Left renal pelvis (tissue), 4 donors: ENCODE measurements around the gene SPEG. TPM values are rescaled to one million over a fixed set of nuclear protein-coding genes. Genes with fewer than 3 reads are reported as not detected.
"Not testable (repeated sequence)": the region's sequence is repeated elsewhere in the genome, so short reads cannot be mapped to it uniquely, and the experiment has no call there.

ENCODE experiments used
- DNase-seq, 4 donors: peaks; one replicate each; pipeline ENCODE4 v3.0.0-alpha.2; 2013; ENCODE audit warnings: low read depth in 4 of 4, low spot score in 3 of 4
- polyA plus RNA-seq, 4 donors: library from polyadenylated mRNA; unstranded; fragments of 120-200 nt; gene quantifications; one replicate each; pipeline ENCODE4 v1.2.1, GENCODE V29; 2013; ENCODE audit not compliant: insufficient read length in 4 of 4

The SPEG gene
- polyA plus RNA-seq, 4 donors: 9.7 to 18.0 (median 12.5) TPM

DNA sequence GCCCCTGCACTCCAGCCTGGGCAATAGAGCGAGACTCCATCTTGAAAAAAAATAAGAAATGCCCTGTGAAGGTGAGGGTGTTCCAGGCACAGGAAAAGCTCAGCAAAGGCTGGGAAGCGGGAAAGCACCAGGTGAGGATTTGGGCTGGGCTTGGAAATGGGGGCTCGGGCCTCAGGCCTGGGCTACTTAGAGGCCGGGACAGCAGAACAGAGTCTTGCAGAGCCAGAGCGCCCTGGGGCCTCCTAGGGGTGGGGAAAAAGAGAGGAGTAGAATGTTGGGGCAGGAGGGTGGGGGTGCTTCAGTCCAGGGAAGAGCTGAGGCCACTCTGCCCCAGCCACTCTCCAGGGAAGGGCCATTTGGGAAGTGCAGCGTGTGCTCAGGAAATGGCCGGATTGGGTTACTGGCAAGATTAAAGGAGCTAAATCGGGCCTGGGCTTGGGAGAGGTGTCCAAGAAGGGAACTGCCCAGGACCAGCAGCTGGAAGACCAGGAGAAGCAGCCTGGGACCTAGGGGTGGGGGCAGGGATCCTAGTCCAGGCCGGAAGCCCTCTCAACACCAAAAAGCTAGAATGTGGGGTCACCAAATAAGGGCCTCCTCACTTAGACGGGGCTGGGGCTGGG lies 30.2 kb upstream of the SPEG start:
- no peak for DNase-seq

DNA sequence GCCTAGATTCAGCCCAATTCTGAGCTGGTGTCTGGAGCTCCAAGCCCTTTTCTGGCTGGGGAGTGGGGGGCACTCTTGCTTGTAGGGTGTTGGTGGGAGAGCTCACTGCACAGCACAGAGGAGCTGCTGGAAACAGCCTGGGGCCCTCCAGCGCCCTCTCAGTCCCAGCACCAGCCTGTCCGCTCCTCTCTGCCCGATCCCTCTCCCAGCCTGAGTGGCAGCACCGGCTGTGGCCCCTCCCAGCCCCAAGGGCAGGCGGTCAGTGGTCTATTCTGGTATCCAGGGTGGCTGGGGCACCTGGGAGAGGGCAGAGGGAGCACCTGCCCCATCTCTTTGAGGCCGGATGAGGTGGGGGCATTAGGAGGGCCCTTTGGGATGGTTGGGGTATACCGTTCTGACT lies 29.7 kb upstream of the SPEG start:
- DNase-seq: no peak

DNA sequence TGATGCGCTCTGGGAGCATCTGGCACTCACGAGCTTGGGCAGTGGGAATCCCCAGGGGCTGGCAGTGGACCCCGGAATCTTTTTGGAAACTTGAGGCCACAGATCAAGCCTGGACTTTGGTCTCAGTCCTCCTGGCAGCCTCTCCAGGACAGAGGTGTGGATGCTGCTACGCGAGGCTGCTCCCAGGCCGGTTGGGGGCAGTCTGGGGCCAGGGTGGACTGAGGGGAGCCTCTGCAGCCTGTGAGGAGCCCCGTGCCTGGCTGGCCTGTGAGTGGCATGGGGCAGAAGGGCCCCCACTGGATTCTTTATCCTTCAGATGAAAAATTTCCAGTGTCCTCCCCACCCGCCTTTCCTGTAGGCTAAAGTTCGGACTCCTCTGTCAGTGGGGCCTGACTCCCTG lies 29.2 kb upstream of the SPEG start:
- DNase-seq: no peak

DNA sequence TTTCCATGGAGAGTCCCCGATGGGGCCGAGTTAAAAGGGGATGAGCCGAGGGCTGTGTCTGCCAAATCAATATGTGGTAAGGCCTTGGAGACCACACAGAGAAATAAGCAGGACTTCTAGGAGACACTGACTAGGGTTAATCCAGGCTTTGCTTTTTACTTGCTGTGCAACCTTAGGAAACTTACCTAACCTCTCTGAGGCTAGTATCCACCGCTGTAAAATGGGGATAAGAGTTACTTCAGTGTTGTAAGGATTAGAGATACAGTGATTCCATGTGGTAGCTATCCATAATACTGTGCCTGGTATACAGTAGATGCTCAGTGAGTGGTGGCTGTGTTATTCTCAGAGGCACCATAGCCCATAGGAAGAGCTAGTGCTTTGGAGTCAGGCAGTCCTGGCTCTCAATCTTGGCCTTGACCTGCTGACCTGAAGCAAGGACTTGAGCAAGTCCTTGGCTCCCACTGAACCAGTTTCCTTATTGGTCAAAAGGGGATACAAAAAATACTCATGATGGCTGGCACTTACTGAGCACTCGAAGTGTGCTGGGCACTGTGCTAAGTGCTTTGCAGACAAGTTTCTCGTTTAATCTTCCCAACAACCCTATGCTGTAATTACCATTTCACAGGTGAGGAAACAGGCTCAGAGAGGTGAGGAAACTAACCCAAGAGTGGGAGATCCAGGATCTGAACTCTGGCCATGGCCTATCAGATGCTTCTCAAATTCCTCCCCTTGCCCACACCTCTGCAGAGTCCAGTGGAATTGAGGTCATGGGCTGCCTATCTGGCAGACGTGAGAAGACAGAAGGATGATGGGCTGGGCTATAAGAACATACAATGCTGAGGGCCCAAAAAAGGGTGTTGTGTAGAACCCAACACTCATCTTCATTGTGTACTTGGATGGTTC lies 28.4 kb upstream of the SPEG start:
- DNase-seq: no peak

DNA sequence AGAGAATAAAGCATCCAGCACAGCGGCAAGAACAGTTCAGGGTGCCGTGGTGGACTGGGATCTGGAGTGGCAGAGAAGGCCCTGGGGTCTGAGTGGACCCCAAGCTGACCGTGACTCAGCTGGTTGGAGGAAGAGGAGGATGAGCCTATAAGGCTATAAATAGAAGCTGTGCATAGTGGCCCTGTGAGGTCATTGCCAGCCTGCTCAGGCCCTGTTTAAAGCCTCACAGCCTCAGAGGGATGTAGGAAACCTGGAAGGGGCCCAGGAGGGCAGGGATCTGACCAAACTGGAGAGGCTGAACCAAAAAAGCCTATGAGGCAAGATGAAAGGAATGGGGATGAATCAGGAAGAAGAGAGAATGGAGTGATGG lies 27.8 kb upstream of the SPEG start:
- DNase-seq: no peak

DNA sequence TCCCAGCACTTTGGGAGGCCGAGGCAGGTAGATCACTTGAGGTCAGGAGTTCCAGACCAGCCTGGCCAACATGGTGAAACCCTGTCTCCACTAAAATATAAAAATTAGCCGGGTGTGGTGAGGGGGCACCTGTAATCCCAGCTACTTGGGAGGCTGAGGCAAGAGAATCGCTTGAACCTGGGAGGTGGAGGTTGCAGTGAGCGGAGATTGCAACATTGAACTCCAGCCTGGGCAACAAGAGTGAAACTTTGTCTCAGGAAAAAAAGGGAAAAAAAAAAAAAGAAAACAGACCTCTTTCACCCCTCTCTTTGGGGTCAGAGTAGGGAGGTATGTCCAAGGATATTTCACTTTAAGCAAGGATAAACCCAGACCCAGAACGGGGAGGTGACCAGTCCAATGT lies 27.3 kb upstream of the SPEG start:
- not testable (repeated sequence) for DNase-seq

DNA sequence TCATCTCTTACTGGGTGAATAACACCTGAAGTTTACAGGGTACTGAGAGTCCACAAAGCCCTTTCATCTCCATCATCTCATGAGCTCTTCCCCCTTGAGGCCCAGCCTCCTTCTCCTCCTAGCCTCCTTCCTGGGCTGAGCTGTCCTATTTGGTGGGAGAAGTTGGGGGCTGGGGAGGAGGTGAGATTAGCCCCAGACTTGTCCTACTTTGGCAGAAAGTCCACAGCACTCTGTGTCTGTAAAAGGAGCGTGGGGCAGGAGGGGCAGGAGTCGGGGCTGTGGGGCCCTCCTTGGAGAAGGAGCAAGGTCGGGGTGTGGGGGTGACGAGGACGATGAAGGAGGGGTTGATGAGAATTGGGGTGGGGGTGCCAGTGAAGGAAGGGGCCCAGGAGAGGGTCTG lies 26.4 kb upstream of the SPEG start:
- DNase-seq: no peak

DNA sequence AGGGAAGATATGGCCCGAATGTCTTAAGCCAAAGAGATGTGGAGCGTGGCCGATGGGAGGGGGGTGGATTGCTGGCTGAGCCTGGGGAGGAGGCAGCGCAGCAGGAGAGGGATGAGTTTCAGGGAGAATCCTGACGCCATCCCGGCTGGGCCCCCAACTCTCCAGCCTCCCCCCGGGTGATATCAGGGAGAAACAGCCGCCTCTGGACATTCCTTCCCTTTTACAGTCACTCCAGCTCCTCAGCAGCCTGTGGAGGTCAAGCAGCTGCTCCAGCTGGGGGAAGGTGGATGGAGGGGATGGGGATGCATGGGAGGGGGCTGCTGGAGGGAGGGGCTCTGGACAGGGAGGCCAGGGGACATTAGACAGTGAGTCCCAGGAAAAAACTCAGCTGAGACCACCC lies 26.0 kb upstream of the SPEG start:
- DNase-seq: no peak

DNA sequence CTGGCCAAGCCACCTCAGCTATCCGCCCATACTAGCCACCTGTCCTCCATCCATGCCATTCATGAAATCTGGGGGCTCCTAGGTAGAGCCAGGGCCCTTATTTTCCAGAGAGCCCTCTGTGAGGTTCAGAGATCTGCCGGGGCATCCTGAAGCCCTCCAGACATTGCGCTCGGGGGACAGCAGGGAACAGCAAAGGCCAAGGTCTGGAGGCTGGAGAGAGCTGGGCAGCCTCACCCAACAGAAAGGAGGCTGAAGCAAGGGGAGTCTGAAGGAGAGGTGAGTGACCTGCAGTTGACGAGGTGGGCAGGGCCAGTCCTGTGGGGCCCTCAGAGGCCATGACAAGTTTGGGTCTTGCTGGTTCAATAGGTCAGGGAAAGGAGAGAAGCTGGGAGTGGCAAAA lies 25.0 kb upstream of the SPEG start:
- DNase-seq: no peak

DNA sequence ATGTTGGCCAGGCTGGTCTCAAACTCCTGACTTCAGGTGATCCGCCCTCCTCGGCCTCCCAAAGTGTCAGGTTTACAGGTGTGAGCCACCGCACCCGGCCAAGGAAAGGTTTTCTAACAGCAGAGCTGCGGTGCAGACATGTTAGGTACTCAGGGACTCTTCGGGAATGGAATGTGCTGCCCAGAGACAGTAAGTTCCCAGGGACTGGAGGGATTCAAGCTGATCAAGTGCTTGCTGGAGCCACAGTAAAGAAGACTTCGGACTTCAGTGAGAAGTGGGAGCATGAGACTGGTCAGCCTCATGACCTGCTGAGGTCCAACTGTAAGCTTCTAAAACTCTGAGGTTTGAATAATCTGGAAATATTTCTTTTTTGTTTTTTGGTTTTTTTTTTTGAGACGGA lies 24.3 kb upstream of the SPEG start:
- DNase-seq: no peak

DNA sequence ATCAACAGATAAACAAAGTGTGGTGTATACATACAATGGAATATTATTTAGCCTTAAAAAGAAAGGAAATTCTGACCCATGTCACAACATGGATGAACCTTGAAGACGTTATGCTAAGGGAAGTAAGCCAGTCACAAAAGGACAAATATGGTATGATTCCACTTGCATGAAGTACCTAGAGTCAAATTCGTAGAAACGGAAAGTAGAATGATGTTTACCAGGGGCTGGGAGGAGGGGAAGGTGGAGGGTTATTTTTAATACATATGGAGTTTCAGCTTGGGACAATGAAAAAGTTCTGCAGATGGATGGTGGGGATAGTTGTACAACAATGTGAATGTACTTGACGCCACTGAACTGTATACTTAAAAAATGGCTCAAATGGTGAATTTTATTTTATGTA lies 19.8 kb upstream of the SPEG start:
- no peak for DNase-seq

DNA sequence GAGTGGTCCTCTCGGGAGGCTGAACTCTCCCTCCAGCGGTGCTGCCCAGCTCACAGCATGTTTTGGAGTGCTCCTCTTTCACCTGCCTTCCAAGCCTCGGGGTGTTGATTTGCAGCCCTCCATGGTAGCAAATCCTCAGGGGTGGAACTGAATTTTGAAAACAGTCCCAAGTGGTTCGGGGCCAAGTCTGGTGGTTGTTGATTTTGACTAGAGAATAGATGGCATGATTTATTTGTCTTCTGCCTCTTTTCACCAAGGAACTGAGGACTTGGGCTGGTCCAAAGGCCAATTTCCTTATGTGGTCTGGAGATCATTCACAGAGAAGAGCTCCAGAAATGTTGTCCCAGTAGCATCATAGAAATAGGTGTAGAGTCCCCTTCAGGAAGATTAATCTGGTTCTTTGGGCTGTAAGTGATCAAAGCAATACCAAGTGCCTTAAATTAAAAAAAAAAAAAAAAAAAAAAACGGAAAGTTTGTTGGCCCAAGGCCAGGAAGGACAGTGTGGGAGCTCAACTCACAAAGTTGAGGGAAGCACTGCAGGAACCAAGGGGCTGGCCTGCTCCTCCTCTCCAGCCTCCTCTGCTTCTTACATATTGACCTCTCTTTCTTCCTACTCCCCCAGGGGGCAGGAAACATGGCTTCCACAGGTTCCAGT lies 18.9 kb upstream of the SPEG start:
- DNase-seq: no peak

DNA sequence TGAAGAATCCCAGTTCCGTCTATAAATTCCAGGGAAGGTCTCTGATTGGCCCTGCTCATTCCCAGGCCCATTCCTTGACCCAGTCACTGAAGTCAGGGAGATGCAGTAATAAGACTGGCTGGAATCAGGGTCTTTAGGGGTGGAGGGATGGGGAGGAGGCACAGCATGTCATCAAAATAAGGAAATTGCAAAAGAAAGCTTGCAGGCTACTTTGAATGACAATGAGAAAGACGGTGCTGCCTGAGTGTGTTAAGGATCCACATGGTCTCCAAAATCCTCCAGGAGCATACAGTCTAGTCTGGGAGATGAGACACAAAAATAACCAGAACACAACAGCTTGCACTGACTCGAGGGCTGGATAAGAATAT lies 18.4 kb upstream of the SPEG start:
- DNase-seq: no peak

DNA sequence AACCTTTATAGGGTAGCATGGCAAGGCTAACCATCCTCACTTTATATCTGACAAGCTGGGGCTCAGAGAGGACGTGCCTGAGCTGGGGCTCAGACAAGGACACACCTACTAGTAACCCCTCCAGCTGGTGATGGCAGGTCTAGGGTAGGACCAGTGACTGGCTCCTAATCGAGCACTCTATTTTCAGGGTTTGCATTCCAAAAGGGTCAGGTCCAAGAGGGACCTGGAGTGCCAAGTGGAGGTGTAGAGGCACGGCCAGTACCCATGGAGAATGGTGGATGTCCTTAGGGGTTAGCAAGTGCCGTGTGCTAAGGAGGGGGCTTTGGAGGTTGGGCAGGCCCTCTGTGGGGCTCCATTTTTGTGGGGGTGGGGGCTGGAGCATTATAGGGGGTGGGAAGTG lies 17.7 kb upstream of the SPEG start:
- DNase-seq: no peak

DNA sequence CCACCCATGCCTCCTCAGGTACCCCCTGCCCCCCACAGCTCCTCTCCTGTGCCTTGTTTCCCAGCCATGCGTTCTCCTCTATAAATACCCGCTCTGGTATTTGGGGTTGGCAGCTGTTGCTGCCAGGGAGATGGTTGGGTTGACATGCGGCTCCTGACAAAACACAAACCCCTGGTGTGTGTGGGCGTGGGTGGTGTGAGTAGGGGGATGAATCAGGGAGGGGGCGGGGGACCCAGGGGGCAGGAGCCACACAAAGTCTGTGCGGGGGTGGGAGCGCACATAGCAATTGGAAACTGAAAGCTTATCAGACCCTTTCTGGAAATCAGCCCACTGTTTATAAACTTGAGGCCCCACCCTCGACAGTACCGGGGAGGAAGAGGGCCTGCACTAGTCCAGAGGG lies 17.3 kb upstream of the SPEG start:
- no peak for DNase-seq

DNA sequence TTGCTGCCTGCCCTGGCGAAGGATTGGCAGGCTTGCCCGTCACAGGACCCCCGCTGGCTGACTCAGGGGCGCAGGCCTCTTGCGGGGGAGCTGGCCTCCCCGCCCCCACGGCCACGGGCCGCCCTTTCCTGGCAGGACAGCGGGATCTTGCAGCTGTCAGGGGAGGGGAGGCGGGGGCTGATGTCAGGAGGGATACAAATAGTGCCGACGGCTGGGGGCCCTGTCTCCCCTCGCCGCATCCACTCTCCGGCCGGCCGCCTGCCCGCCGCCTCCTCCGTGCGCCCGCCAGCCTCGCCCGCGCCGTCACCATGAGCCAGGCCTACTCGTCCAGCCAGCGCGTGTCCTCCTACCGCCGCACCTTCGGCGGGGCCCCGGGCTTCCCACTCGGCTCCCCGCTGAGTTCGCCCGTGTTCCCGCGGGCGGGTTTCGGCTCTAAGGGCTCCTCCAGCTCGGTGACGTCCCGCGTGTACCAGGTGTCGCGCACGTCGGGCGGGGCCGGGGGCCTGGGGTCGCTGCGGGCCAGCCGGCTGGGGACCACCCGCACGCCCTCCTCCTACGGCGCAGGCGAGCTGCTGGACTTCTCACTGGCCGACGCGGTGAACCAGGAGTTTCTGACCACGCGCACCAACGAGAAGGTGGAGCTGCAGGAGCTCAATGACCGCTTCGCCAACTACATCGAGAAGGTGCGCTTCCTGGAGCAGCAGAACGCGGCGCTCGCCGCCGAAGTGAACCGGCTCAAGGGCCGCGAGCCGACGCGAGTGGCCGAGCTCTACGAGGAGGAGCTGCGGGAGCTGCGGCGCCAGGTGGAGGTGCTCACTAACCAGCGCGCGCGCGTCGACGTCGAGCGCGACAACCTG lies 16.3 kb upstream of the SPEG start, which contains the start of gene DES:
DES (plus strand) TSS at position 223 of the 857 bp plus-strand sequence; CDS start at position 309, 86 bp downstream.
- DNase-seq: no peak

DNA sequence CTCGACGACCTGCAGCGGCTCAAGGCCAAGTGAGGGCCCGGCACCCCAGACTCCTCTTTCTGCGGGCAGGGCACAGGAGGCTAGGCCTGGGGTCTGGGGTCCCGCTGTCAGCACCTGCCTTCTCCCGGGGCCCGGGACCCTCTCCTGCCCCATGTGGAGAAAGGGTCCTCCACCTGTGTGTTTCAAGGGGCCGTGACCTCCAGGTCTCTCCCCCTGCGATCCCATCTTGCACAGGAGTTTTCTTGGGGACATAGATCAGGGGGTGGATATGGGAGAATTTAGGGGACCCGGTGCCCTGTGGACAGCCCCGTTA lies 15.7 kb upstream of the SPEG start:
- DNase-seq: no peak

DNA sequence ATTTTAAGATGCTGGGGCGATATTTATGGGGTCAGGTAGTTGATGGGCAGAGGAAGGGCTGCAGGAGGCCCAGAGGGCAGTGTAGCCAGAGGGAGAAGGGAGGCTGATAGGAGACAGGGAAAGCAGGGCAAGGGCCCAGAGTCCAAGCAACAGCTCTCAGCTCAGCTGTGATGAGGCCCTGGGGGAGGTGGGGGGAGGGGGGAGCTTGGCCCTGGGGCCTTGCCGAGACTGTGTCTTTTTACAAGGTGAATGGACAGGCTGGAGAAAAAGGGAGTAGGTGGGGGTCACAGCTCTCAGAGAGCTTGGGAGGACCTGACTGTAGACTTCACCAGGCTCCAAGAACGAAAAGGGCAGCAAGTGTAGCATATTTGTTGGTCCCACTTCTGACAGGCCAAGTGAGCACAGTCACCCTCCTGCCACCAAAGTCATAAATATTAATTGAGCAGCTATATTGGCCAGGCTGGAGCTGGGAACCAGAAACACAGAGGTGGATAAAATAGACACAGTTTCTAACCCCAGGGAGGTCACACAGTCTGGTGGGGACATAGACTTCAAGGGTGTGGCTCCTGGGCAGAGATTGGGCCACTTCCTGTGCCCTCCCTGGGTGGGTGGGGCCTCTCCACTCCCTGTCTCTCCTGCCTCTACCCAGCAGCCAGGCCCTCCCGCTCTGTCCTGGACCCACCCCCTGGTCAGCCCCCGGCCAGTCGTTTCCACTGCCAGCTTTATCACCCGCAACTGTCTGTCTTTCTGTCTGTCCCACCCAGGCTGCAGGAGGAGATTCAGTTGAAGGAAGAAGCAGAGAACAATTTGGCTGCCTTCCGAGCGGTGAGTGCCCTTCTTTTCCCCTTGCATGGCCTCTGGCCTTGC lies 15.1 kb upstream of the SPEG start:
- no peak for DNase-seq

DNA sequence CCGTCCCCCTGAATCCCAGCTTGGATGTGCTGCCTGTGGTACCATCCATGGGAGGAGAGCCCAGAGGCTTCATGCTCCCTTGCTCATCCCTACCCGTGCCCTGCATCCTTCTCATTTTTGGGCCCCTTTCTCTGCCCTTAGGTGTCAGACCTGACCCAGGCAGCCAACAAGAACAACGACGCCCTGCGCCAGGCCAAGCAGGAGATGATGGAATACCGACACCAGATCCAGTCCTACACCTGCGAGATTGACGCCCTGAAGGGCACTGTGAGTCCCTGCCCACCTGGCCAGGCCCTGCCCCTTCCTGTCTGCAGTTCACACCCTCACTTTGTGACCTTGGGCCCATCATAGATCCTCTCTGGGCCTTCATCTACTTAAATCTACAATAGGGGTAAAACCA lies 14.0 kb upstream of the SPEG start:
- DNase-seq: no peak

DNA sequence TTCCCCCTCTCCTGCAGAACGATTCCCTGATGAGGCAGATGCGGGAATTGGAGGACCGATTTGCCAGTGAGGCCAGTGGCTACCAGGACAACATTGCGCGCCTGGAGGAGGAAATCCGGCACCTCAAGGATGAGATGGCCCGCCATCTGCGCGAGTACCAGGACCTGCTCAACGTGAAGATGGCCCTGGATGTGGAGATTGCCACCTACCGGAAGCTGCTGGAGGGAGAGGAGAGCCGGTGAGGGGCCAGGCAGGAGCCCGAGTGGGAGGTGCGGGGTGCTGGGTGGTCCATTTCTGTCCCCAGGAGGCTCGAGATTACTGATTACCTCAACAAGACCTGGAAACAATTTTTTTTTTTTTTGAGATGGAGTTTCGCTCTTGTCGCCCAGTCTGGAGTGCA lies 13.3 kb upstream of the SPEG start:
- no peak for DNase-seq
